HG03571 (cell line): ENCODE measurements around the gene GGT5.
"Not testable (repeated sequence)": the region's sequence is repeated elsewhere in the genome, so short reads cannot be mapped to it uniquely, and the experiment has no call there.

ENCODE experiments used
- ATAC-seq: cut with Tn5 transposase; IDR thresholded peaks from one replicate; pipeline ENCODE4 v1.9.1; 2021; ENCODE audit not compliant: unreplicated experiment

GGT5 gene

GRCh38 chr22:24206460-24207263 is 38.2 kb downstream of the GGT5 start:
- not testable (repeated sequence) for ATAC-seq

- no peak for ATAC-seq
Measured at GRCh38 chr22:24205438-24206195, 39.3 kb downstream of the GGT5 start.

- not testable (repeated sequence) for ATAC-seq
Measured at GRCh38 chr22:24203856-24204255, 41.0 kb downstream of the GGT5 start.

DNA sequence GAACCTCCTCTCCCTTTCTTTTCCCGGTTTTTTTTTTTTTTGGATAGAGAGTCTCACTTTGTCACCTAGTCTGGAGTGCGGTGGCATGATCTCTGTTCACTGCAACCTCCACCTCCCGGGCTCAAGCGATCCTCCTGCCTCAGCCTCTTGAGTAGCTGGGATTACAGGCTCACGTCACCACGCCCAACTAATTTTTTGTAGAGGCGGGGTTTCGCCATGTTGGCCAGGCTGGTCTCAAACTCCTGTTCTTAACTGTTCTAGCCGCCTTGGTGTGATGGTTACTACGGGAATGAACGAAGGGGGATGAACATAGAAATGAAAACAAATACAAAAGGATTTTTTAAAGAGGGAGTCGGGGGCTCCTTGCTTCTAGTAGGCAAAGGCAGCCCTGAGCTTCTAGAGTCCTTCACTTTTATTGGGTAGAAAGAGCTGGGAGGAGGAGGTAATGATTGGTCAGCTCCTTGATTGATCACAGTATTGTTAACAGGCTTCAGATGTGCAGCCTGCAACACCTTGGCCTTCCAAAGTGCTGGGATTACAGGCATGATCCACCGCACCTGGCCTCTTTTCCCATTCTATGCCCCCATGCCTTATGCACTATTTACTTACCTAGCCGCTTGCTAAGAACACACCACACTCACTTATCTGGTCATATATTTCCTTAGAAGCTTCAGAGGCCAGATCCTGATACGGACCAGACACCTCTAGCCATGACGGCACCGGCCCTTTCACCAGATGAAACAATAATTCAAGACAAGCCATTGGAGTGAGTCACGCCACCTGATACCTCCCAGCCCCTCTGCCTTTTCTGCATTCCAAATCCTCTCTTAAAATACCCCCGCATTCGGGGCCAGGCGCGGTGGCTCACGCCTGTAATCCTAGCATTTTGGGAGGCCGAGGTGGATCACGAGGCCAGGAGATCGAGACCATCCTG is 42.9 kb downstream of the GGT5 start:
- ATAC-seq, result no peak

GRCh38 chr22:24200619-24201212 is 44.2 kb downstream of the GGT5 start:
- ATAC-seq, result no peak

GRCh38 chr22:24198682-24199052 is 46.2 kb downstream of the GGT5 start:
- no peak for ATAC-seq

GRCh38 chr22:24191893-24192292 is 53.0 kb downstream of the GGT5 start:
- ATAC-seq, result no peak

- no peak for ATAC-seq
Measured at GRCh38 chr22:24191381-24191841, 53.5 kb downstream of the GGT5 start.

DNA sequence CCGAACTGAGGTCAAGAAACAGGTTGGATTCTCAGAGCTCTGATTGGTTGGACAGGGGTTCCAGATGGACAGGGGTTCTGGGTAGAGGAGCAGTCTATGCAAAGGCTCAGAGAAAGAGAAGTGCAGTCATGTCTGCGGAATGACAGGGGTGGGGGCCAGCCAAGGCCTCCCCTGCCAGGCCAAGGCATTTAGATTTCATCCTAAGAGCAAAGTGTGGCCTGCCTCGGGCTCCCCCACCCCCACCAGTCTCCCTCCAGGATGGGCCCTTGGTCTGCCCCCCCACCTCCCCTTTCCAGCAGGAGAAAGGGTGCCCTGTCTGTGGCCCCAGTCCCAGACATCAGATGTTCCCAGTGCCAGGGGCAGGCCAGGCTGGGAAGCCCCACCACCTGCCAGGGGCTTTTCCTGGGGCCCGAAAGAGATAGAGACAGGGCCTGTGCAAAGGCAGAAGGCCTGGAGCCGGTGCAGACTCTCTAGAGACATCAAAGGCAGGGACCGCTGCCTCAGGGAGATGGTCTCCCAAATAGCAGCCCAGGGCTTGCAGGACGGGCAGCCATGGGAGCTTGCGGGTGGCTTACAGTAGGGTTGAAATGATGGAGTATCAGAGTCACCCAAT is 54.2 kb downstream of the GGT5 start:
- no peak for ATAC-seq

DNA sequence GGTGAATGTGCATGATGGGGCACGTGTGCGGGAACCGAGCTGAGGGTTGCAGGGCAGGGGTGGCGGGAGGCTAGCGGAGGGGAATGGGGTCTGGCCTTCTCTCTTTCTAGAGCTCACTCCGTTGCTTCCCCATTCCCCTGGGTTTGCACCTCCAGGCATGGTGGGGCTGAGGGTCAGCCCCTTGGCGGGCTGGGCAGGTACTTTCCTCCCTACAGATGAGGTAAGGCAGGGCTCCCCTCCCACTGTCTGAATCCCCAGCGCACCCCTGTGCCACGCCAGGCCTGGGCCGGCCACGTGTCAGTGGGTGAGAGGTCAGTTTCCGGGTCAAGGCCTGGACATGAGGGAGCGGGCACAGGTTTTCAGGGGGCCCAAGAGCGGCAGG is 54.7 kb downstream of the GGT5 start:
- no peak for ATAC-seq

DNA sequence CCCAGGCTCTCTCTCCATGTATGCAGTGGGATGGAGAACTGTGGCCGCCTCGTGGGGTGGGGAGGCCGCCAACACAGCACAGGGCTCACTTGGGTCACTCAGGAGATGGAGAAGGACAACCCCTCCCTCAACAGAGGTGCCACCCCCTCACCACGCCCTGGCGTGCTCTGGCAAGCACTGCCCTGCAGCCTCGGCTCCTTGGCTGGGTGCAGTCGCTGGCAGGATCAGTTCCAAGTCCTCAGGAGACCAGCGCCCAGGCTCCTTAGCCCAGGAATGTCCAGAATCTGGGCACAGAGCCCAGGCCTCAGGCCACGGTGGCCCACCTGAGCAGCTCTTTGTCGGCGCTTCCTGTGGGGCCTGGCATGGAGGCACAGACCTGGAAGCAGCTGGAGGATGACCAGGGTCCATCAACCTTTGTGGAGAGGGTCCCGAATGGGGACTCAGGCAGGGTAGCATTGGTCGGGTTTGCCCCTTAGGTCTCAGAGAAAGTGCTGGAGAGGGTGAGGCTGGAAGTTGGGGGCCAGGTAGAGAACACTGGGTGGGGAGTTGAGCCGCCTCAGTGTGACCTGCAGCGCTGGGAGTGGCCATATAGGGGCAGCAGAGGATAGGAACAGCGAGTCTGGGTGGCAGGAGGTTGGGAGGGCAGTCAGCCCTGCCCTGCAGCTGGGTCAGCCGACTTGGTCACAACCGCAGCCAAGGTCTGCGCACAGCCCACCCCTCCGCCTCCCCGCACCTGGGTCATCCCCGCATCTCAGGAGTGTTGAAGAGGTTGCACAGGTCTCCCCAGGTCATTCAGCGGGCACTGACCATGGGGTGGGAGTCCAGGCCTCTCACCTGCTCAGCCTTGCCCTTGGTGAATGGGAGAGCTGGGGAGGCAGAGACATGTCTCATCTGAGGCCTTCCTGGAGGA is 55.4 kb downstream of the GGT5 start:
- ATAC-seq, result no peak

GRCh38 chr22:24188705-24189248 is 56.1 kb downstream of the GGT5 start:
- ATAC-seq, result no peak

GRCh38 chr22:24187731-24188644 is 56.9 kb downstream of the GGT5 start:
- ATAC-seq, result no peak

GRCh38 chr22:24186892-24187670 is 57.8 kb downstream of the GGT5 start:
- ATAC-seq, result no peak

DNA sequence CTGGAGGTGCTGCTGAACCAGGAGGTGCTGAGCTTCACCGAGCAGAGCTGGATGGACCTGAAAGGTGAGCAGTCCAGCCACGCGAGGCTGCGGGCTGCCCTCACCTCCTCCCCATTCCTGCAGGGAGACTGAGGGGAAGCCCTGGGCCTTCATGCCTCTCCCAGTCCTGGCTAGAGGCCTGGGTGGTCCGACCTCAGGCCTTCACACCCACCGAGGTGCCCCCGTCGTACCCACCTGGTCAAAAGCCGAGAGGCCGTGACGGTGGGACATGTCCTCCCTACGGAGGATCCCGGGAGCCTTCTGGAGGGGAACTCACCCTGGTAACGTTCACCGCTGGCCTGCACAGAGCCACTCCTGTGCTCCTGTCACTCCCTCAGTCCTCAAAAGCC is 58.5 kb downstream of the GGT5 start:
- ATAC-seq, result no peak

DNA sequence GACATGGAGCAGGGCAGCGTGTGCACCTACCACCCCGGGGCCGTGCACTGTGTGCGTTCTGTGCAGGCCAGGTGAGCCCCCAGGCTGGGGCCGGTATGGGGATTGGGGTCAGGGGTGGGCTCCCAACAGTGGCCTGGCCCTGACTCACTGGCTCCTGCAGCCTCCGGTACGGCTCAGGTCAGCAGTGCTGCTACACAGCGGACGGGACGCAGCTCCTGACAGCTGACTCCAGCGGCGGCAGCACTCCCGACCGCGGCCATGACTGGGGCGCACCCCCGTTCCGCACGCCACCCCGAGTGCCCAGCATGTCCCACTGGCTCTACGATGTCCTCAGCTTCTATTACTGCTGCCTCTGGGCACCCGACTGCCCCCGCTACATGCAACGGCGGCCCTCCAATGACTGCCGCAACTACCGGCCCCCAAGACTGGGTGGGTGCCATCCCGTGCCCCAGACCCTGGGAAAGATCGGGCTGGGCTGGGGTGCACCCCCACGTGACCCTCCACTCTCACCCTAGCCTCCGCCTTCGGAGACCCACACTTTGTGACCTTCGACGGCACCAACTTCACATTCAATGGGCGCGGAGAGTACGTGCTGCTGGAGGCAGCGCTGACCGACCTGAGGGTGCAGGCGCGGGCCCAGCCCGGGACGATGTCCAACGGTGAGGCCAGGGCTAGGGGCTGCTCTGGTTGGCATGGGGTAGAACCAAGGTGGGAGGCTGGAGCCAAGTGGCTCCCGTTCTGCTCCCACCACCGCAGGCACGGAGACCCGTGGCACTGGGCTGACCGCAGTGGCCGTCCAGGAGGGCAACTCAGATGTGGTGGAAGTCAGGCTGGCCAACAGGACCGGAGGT is 59.2 kb downstream of the GGT5 start:
- ATAC-seq, result no peak
